Measurements from ENCODE around the gene PIK3R4.

The PIK3R4 gene

GRCh38 chr3:130739848-130740247, 6.8 kb downstream of the PIK3R4 start:
- TF ChIP-seq POLR2AphosphoS5 (IDR thresholded peaks at IDR 0.05; ENCODE audit: low read depth, low read length) (no peak), TAF1 (IDR thresholded peaks at IDR 0.05; ENCODE audit: borderline replicate concordance, low read depth, low read length) (no peak), POLR2A (IDR thresholded peaks at IDR 0.05; ENCODE audit: low read depth, low read length) (no peak)
- FAIRE-seq (no peak), DNase-seq (ENCODE audit: insufficient read length) (no peak)

- no peak for TF ChIP-seq POLR2AphosphoS5 (IDR thresholded peaks at IDR 0.05; ENCODE audit: low read depth, low read length)
- no peak for TF ChIP-seq POLR2A (IDR thresholded peaks at IDR 0.05; ENCODE audit: low read depth, low read length)
- TF ChIP-seq TAF1 (IDR thresholded peaks at IDR 0.05; ENCODE audit: borderline replicate concordance, low read depth, low read length) = no peak
- no peak for DNase-seq (ENCODE audit: insufficient read length)
- FAIRE-seq = no peak
These were observed 8.4 kb downstream of the PIK3R4 start for GRCh38 chr3:130738241-130738640.

- TF ChIP-seq POLR2AphosphoS5 (IDR thresholded peaks at IDR 0.05; ENCODE audit: low read depth, low read length) (no peak), POLR2A (IDR thresholded peaks at IDR 0.05; ENCODE audit: low read depth, low read length) (no peak), TAF1 (IDR thresholded peaks at IDR 0.05; ENCODE audit: borderline replicate concordance, low read depth, low read length) (no peak)
- no peak for DNase-seq (ENCODE audit: insufficient read length)
- FAIRE-seq = no peak
These were observed 9.0 kb downstream of the PIK3R4 start for GRCh38 chr3:130737622-130738021.

GRCh38 chr3:130733236-130733875, 13.3 kb downstream of the PIK3R4 start:
- FAIRE-seq (no peak), DNase-seq (ENCODE audit: insufficient read length) (no peak)
- TF ChIP-seq TAF1 (IDR thresholded peaks at IDR 0.05; ENCODE audit: borderline replicate concordance, low read depth, low read length) (no peak), POLR2AphosphoS5 (IDR thresholded peaks at IDR 0.05; ENCODE audit: low read depth, low read length) (no peak), POLR2A (IDR thresholded peaks at IDR 0.05; ENCODE audit: low read depth, low read length) (no peak)

- DNase-seq (ENCODE audit: insufficient read length) (no peak), FAIRE-seq (no peak)
- TF ChIP-seq TAF1 (IDR thresholded peaks at IDR 0.05; ENCODE audit: borderline replicate concordance, low read depth, low read length) = no peak
These were observed 14.1 kb downstream of the PIK3R4 start for GRCh38 chr3:130732501-130732900.

- FAIRE-seq (no peak), DNase-seq (ENCODE audit: insufficient read length) (no peak)
- TF ChIP-seq POLR2A (IDR thresholded peaks at IDR 0.05; ENCODE audit: low read depth, low read length) (no peak), POLR2AphosphoS5 (IDR thresholded peaks at IDR 0.05; ENCODE audit: low read depth, low read length) (no peak), TAF1 (IDR thresholded peaks at IDR 0.05; ENCODE audit: borderline replicate concordance, low read depth, low read length) (no peak)
These were observed 14.8 kb downstream of the PIK3R4 start for GRCh38 chr3:130731817-130732216.

GRCh38 chr3:130729154-130729553, 17.5 kb downstream of the PIK3R4 start:
- TF ChIP-seq POLR2A (IDR thresholded peaks at IDR 0.05; ENCODE audit: low read depth, low read length) = no peak
- no peak for TF ChIP-seq TAF1 (IDR thresholded peaks at IDR 0.05; ENCODE audit: borderline replicate concordance, low read depth, low read length)
- TF ChIP-seq POLR2AphosphoS5 (IDR thresholded peaks at IDR 0.05; ENCODE audit: low read depth, low read length) = no peak
- DNase-seq (ENCODE audit: insufficient read length) (no peak), FAIRE-seq (no peak)

- DNase-seq (ENCODE audit: insufficient read length) (no peak), FAIRE-seq (no peak)
- TF ChIP-seq POLR2A (IDR thresholded peaks at IDR 0.05; ENCODE audit: low read depth, low read length) = no peak
- no peak for TF ChIP-seq TAF1 (IDR thresholded peaks at IDR 0.05; ENCODE audit: borderline replicate concordance, low read depth, low read length)
- TF ChIP-seq POLR2AphosphoS5 (IDR thresholded peaks at IDR 0.05; ENCODE audit: low read depth, low read length) = no peak
These were observed 18.6 kb downstream of the PIK3R4 start for GRCh38 chr3:130728037-130728436.

GRCh38 chr3:130725746-130726145, 20.9 kb downstream of the PIK3R4 start:
- FAIRE-seq = no peak

GRCh38 chr3:130715616-130716015, 31.0 kb downstream of the PIK3R4 start:
- TF ChIP-seq POLR2AphosphoS5 (IDR thresholded peaks at IDR 0.05; ENCODE audit: low read depth, low read length) (no peak), POLR2A (IDR thresholded peaks at IDR 0.05; ENCODE audit: low read depth, low read length) (no peak), TAF1 (IDR thresholded peaks at IDR 0.05; ENCODE audit: borderline replicate concordance, low read depth, low read length) (no peak)
- DNase-seq (ENCODE audit: insufficient read length) (no peak), FAIRE-seq (peak; percentile 38)

More at GRCh38 chr3:130725746-130726145, 20.9 kb downstream of the PIK3R4 start:
- TF ChIP-seq POLR2AphosphoS5 (IDR thresholded peaks at IDR 0.05; ENCODE audit: low read depth, low read length) (no peak), TAF1 (IDR thresholded peaks at IDR 0.05; ENCODE audit: borderline replicate concordance, low read depth, low read length) (no peak), POLR2A (IDR thresholded peaks at IDR 0.05; ENCODE audit: low read depth, low read length) (no peak)
- DNase-seq (ENCODE audit: insufficient read length) = no peak

- DNase-seq (ENCODE audit: insufficient read length) (no peak), FAIRE-seq (no peak)
- no peak for TF ChIP-seq POLR2A (IDR thresholded peaks at IDR 0.05; ENCODE audit: low read depth, low read length)
- no peak for TF ChIP-seq POLR2AphosphoS5 (IDR thresholded peaks at IDR 0.05; ENCODE audit: low read depth, low read length)
- no peak for TF ChIP-seq TAF1 (IDR thresholded peaks at IDR 0.05; ENCODE audit: borderline replicate concordance, low read depth, low read length)
These were observed 33.8 kb downstream of the PIK3R4 start for GRCh38 chr3:130712718-130713423.

Data from GM12892 (cell line).